Renal cortex interstitium (tissue), 11 donors: ENCODE results near the gene C1orf53. TPM values are rescaled to one million over a fixed set of nuclear protein-coding genes. Genes with fewer than 3 reads are reported as not detected.
"Not testable (repeated sequence)": the region's sequence is repeated elsewhere in the genome, so short reads cannot be mapped to it uniquely, and the experiment has no call there.

Experiments
- DNase-seq, 11 donors: peaks; one replicate each; pipeline ENCODE4 v3.0.0-alpha.2; 2013; ENCODE audit warnings: low read depth in 9 of 11, low spot score in 4 of 11; ENCODE audit errors: extremely low read depth in 1 of 11
- polyA plus RNA-seq, 3 donors: library from polyadenylated mRNA; unstranded; fragments of 120-200 nt; gene quantifications; one replicate each; pipeline ENCODE4 v1.2.1, GENCODE V29; 2013; ENCODE audit not compliant: insufficient read length in 3 of 3

The C1orf53 gene
- polyA plus RNA-seq, 3 donors: 1.7 to 3.2 (median 2.6) TPM

DNA sequence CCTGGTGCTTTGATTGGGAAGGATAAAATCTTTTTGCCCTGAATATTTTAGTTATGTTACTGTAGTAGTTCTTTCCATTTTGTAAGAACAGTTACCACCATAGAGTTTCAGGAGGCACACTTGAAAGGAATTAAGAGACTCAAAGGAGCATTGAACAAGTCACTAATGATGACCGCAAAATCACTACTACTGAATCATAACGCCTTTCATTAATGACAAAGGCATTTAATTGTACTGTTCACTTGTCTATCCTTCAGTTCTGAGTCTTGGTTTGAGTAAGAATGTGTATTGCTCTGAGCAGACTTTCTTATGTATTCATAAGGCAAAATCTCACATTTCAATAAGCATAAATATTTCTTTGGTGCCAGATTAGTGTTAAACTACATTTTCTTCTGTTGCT is 39.6 kb downstream of the C1orf53 start:
- no peak for DNase-seq

DNA sequence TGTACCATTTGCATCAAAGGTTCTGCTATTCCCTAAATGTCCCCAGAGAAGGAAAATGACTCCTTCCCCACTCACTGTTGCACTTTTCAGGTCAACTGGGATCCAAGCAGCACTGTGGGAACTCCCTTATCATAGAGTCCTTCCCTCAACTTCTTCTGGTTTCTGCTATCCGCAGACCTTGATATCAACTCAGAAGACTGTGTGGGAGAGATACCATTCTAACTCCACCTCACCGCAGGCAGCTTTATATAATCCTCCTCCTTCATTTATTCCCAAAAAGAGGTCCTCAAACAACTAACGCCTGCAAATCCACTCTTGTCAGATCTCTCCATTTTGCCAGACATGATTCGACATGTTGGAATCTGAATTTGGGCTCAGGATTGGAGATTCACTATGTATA is 42.1 kb downstream of the C1orf53 start:
- DNase-seq: no peak

DNA sequence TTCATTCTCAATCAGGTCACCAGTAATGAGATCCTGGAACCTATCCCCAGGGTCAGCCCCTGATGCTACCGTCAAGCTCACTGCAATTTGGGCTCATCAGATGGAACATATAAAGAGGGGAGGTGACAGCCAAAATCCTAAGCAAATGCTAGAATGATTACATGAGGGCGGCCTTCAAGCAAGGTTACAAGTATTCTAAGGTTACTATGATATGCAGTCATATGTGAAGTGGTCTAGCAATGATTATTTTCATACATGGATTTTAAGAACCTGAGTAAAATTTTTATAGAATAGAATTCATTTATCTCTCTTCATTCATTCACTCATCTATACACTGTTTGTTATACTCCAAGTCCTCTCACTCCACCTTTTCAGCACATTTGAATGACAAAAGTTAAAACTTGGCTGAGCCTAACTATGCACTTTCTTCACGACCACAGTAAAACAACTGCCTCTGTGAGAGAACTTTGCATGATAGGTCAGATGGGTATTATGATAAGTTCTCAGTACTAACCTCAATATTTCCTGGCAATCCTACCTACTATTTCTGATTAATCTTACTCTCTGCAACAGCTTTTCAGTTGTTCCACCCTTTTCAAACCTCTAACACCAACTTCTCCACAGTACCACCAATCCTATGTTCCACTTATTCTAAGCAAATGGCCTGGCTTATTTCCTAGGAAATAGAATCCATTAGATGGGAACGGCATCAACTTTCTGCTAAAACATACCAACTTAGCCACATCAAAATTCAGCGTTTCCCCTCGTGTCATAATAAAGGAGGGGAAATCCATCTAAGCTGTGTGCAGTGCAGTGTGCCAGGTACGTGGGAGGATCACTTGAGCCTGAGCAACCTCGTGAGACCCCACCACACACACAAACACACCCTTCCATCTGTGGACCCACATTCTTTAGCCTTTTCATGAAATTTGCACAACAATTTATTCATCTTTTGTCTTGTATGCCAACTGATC is 46.8 kb downstream of the C1orf53 start:
- DNase-seq: no peak

DNA sequence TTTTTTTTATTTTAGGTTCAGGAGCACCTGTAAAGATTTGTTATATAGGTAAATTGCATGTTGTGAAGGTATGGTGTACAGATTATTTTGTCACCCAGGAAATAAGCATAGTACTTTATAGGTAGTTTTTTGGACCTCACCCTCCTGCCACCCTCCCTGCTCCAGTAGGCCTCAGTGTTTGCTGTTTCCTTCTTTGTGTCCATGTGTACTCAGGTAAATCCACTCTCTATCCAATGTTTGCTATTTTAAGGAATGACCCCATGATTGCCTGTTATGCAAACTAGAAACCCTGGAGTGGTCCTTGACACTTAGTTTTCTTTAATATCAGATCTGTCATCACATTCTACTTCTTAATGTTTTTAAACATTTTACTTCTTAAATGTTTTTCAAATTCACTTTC is 48.7 kb downstream of the C1orf53 start:
- DNase-seq: no peak

DNA sequence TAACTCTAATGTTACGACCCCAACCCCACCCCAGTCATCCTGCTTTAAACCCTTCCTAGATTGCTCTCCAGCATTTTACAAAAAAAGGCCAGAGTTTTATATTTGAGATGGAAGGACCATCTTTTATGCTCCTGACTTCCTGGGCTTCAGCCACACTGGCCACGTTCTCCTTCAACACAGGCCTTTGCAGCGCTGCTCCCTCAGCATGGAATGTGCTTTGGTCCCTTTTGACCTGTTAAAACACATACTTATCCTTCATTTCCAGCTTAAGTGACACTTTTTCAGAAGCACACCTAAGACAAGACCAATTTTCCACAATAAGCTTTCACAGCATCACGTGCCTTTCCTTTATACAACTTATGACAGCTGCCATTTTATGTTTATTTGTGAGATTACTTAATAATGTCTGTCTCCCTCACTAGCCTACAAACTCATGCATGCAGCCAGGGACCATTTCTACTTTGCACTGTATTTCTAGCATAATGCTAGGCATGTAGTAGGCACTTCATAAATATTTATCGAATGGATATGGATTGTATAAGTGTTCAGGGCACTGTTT is 49.3 kb downstream of the C1orf53 start:
- DNase-seq: no peak

DNA sequence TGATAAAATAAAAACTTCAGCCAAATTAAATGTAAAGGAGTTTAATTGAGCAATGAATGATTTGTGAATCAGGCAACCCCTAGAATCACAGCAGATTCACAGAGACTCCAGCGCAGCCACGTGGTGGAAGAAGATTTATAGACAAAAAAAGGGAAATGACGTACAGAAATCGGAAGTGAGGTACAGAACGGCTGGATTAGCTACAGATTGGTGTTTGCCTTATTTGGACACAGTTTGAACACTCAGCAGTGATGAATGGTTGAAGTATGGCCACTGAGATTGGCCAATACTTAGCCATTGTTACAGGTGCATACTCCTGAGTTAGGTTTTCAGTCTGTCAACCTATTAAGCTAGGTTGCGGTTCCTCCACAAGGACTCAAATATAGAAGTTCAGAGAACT is 51.0 kb downstream of the C1orf53 start:
- not testable (repeated sequence) for DNase-seq

DNA sequence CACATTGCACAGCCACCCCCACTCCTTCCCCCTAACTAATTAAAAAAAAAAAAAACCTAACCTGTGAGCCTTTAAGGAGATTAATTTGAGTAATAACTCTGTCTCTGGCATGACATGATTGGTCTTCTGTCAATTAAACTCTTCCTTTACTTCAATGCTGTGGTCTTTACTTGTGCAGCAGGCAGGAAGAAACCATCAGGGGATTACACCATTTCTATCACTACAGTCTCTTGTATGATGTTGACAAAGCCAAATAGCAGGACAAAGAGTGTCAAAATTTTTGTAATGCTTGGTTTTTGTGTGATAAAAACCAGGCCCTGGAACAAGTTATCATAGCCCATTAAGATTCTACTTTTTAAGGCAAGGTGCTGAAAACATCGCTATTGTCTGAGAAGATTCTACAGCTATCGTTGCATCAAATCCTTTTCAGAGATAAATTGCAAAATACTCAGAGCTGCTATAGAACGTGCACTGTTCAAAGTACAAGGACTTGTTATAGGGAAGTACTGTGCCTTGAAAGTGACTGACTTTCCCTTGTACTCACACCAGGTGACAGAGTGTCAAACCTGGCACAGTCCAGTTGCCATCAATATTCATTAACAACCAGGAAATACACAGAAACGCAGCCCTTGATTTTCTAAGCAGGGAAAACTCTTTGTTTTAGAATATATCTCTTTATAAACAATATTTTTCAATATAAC is 52.4 kb downstream of the C1orf53 start:
- no peak for DNase-seq

DNA sequence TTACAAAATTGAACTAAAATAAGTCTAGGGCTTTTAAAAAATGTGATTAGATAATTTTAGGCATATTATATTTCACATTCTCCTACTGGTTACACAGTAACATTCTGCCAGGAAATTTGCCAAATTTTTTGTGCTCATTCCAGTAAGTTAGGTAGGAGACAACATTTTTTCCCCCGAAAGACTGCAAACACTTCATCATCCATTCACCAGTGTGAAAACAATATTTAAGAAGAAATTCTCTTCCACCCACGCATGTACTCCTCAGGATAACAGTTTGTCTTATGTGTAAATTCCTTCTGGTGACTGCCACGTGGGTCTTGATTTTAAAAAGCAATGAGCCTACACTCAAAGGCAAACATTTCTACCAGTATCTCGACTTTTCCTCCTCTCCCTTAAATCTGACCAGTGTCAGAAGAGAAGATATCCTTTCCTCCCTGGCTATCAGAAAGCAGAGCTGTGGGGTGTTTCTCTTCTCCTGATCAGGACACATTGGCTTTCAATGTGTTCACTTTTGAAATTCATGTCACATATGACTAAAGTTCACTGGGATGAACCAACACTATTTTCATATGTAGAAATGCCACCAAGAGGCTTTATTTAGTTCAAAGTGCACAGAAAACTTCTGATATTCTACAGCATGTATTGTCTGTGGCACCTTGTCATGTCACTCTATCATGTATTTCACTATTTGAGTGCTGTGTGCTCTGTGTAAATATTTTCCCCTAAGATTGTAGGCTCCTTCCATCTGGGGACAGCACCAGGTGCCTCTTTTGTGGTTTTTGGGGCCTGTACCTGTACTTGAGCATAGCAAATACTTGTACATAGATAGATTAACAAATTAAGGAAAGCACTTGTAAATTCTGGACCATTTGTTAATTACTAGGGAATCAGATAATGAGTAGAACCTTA is 53.3 kb downstream of the C1orf53 start:
- DNase-seq: no peak

Other genes starting within 250 kb of the C1orf53 start
- gene DENND1B, start 127.2 kb upstream of the C1orf53 start, polyA plus RNA-seq: 10 to 100 TPM; 10.5 to 12.9 (median 12.6) TPM
- under 1 TPM in 1 of 3 donors, not detected in 2; 0.03 TPM for gene LHX9, start 14.7 kb downstream of the C1orf53 start, polyA plus RNA-seq